SK-N-MC (cell line): ENCODE results near the gene BSN.

Experiments
- DNase-seq: peaks from one replicate; pipeline ENCODE4 v3.0.0-alpha.2; 2011; ENCODE audit warnings: low read depth, low spot score
- H3K27ac ChIP-seq: fragments of 200-600 bp; sonication (generic); 2 replicates; pipeline ENCODE4 v1.5.1; 2016; ENCODE audit warnings: mixed run types
- H3K36me3 ChIP-seq: fragments of 200-600 bp; sonication (generic); 2 replicates; pipeline ENCODE4 v1.6.1; 2017; ENCODE audit warnings: antibody characterized with exemption, low read length, mixed read lengths; ENCODE audit not compliant: insufficient read depth
- H3K4me3 ChIP-seq: fragments of 200-600 bp; sonication (generic); 2 replicates; pipeline ENCODE4 v1.5.1; 2016
- H3K9ac ChIP-seq: fragments of 200-600 bp; sonication (generic); 2 replicates; pipeline ENCODE4 v1.8.0; 2017; ENCODE audit warnings: mixed run types, mixed read lengths; ENCODE audit not compliant: insufficient read length
- H3K9me3 ChIP-seq: fragments of 200-600 bp; sonication (generic); 2 replicates; pipeline ENCODE4 v1.6.1; 2017; ENCODE audit warnings: low read depth, mild to moderate bottlenecking, antibody characterized with exemption, low read length, moderate library complexity, mixed read lengths
- EZH2 ChIP-seq: fragments of 200-600 bp; sonication (generic); IDR thresholded peaks from one replicate; pipeline ENCODE4 v1.6.1; 2017; ENCODE audit warnings: antibody characterized with exemption
- FOXP2 ChIP-seq: optimal IDR thresholded peaks from 2 replicates; pipeline ENCODE3; 2011; ENCODE audit warnings: mild to moderate bottlenecking, moderate library complexity; ENCODE audit not compliant: insufficient read depth; ENCODE audit errors: extremely low read length, control extremely low read depth
- POLR2AphosphoS5 ChIP-seq: IDR thresholded peaks from 2 replicates; pipeline ENCODE4 v1.6.1; 2012; ENCODE audit warnings: mild to moderate bottlenecking, low read depth, low read length, borderline replicate concordance

Gene BSN, protein sequence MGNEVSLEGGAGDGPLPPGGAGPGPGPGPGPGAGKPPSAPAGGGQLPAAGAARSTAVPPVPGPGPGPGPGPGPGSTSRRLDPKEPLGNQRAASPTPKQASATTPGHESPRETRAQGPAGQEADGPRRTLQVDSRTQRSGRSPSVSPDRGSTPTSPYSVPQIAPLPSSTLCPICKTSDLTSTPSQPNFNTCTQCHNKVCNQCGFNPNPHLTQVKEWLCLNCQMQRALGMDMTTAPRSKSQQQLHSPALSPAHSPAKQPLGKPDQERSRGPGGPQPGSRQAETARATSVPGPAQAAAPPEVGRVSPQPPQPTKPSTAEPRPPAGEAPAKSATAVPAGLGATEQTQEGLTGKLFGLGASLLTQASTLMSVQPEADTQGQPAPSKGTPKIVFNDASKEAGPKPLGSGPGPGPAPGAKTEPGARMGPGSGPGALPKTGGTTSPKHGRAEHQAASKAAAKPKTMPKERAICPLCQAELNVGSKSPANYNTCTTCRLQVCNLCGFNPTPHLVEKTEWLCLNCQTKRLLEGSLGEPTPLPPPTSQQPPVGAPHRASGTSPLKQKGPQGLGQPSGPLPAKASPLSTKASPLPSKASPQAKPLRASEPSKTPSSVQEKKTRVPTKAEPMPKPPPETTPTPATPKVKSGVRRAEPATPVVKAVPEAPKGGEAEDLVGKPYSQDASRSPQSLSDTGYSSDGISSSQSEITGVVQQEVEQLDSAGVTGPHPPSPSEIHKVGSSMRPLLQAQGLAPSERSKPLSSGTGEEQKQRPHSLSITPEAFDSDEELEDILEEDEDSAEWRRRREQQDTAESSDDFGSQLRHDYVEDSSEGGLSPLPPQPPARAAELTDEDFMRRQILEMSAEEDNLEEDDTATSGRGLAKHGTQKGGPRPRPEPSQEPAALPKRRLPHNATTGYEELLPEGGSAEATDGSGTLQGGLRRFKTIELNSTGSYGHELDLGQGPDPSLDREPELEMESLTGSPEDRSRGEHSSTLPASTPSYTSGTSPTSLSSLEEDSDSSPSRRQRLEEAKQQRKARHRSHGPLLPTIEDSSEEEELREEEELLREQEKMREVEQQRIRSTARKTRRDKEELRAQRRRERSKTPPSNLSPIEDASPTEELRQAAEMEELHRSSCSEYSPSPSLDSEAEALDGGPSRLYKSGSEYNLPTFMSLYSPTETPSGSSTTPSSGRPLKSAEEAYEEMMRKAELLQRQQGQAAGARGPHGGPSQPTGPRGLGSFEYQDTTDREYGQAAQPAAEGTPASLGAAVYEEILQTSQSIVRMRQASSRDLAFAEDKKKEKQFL (N-terminal part only)

DNA sequence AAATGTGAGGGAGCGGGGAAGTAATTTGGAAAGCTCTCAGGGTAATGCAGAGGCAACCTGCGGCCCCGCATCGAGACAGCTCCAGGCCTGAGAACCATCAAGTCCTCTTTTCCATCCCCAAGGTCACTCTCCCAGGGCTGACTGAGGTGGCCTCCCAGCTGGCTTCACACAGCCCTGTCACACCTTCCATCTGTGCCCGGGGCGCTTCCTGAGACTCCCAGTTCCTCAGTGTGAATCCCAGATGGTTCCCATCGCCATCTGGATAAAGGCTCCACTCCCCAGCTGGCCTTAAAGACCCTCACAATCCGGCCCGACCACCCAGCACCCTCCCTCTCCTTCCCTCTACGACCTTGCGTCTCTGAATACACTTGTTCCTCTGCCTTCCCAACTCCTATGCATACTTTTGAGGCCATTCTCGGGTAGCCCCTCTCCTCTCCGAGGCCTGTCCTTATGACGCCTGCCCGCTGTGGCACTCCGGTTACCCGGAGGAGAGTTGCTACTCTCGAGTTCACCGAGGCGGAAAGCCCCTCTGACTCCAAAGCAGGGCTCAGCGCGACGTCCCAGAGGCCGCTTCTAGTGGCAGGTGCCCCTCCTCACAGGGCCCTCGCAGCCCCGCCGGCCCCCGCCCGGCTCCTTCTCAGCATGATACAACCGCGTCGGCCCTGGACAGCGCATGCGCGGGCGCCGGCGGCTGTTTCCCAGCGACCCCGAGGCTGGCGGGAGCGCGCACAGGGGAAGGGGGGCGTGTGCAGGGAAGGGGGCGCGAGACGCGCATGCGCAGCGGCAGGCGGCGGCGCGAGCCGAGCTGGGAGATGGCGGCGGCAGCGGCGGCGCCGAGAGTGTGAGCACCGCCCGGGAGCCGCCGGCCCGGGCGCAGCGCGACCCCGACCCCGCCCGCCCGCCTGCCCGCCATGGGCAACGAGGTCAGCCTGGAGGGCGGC lies at the start of gene BSN:
BSN (plus strand) TSS at position 786 of the 941 bp plus-strand sequence; CDS start at position 912, 126 bp downstream.
- no peaks in the 10 kb centered on the region for H3K9me3 ChIP-seq
- peak within 1 kb of the TSS; percentile 75 for H3K9ac ChIP-seq
- TF ChIP-seq FOXP2 = no peak
- TF ChIP-seq POLR2AphosphoS5 = peak; percentile 70; the same call in 1 of the 2 replicates
- peak; percentile 8 for DNase-seq
- H3K4me3 ChIP-seq = peak within 1 kb of the TSS; percentile 84
- no peak within 1 kb of the TSS for H3K27ac ChIP-seq
- no peaks in the 10 kb centered on the region for H3K36me3 ChIP-seq

DNA sequence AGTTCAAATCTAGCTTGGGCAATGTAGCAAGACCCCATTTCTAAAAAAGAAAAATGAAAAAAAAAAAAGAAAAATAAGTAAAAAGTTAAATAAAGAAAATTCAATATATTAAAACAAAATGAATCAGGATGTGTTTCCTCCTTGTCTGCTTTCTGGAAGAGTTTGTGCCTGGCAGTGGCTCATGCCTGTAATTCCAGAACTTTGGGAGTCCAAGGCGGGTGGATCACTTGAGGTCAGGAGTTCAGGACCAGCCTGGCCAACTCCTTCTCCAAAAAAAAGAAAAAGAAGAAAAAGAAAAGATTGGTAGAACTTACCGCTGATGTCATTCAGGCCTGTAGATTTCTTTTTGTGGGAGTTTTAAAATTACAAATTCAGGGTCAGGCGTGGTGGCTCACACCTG lies 47.4 kb upstream of the BSN start:
- Histone ChIP-seq H3K4me3 (no peak overlapping the region), H3K27ac (no peak overlapping the region), H3K9me3 (no peaks in the 10 kb centered on the region), H3K9ac (no peak overlapping the region), H3K36me3 (peaks cover 5% of the 10 kb centered on the region; the same call in 1 of the 2 replicates)
- TF ChIP-seq EZH2 (no peak), POLR2AphosphoS5 (no peak), FOXP2 (no peak)
- DNase-seq = no peak

DNA sequence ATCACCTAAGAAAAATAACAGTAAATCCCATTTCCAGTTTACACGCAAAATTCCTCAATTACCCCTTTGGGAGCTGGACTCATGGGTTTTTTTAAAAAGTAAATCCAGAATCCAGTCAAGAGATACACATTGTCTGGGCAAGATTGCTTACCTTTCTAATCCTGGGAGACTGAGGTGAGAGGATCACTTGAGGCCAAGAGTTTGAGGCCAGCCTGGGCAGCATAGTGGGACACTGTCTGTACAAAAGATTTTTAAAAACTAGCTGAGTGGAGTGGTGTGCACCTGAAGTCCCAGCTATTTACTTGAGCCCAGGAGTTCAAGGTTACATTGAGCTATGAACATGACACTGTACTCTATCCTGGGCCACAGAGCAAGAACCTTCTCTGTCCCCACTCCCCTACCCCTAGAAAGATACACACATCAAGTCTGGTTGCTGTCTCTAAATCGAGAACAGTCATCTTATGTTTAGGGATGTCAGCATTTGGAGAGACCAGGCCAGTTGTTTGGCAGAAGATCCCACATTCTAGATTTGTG lies 45.2 kb upstream of the BSN start:
- Histone ChIP-seq H3K27ac (no peak overlapping the region), H3K36me3 (peaks cover 7% of the 10 kb centered on the region; the same call in 1 of the 2 replicates), H3K4me3 (no peak overlapping the region), H3K9ac (no peak overlapping the region), H3K9me3 (no peaks in the 10 kb centered on the region)
- TF ChIP-seq FOXP2 = no peak
- no peak for TF ChIP-seq EZH2
- TF ChIP-seq POLR2AphosphoS5 = no peak
- no peak for DNase-seq

DNA sequence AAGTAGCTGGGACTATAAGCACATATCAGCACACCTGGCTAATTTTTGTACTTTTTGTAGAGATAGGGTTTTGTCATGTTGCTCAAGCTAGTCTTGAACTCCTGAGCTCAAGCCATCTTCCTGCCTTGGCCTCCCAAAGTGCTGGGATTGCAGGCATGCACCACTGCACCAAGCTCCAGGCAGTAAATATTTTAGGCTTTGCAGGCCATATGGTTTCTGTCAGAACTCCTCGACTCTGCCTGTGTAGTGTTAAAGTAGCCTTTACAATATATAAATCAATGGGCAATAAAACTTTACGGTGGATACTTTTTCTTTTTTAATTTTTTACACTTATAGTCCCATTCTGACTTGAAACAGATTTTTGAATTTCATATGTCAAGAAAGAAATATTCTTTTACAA lies 42.6 kb upstream of the BSN start:
- DNase-seq = no peak
- H3K36me3 ChIP-seq = peaks cover 7% of the 10 kb centered on the region; the same call in 1 of the 2 replicates
- H3K9me3 ChIP-seq = no peaks in the 10 kb centered on the region
- TF ChIP-seq POLR2AphosphoS5 = no peak
- no peak overlapping the region for H3K27ac ChIP-seq
- H3K9ac ChIP-seq = no peak overlapping the region
- no peak overlapping the region for H3K4me3 ChIP-seq

DNA sequence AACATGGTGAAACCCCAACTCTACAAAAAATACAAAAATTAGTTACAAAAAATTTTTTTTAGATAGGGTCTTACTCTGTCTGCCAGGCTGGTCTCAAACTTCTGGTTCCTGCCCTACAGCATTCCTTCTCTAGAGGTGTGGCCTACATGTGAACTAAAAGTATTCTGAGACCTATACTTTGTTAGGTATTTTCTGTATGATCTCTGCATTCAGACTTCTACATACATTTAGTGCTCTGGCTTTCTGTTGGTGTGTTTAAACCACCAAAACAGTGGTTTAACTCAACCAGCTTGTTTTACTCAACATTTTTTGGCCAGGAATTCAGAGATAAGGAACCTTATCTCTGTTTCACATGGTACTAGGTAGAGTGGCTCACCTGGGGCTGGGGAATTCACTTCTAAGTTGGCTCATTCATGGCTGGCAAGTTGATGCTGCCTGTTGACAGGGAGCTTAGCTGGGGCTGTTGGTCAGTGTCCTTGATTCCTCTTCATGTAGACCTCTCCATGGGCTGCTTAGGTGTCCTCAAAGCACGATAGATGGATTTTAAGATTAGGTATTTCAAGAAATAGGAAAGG lies 41.4 kb upstream of the BSN start:
- H3K36me3 ChIP-seq = peaks cover 7% of the 10 kb centered on the region; the same call in 1 of the 2 replicates

DNA sequence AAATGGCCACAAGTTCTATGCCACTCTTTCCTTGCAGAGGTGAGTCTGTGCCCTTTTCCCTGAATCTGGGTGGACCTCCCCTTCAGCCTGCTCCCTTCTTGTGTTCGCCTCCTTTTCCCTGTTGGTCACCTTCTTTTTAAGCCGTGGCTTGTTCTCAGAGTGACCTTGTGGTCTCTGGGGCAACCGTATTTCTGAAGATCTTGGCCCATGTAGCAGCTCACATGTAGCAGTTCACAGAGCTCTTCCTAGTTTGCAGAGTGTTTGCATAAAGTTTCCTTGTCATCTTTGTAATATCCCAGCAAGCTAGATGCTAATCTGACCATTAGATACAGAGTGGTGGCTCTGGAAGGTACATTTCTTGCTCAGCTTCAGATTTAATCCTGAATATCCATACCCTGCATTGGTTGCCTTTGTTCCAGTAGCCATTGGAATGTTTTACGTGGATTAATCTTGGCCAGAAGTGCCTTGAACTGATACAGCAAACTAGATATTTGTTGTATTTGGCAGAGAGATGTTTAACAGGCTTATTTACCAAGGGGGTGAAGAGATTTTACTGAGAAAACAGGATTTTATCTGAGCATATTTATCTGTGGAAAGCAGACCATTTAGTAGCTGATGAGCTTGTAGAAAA lies 40.7 kb upstream of the BSN start:
- H3K9me3 ChIP-seq = no peaks in the 10 kb centered on the region
- peaks cover 7% of the 10 kb centered on the region; the same call in 1 of the 2 replicates for H3K36me3 ChIP-seq

More for the DNA sequence above, 41.4 kb upstream of the BSN start:
- DNase-seq = no peak
- Histone ChIP-seq H3K9ac (no peak overlapping the region), H3K9me3 (no peaks in the 10 kb centered on the region), H3K4me3 (no peak overlapping the region), H3K27ac (no peak overlapping the region)
- no peak for TF ChIP-seq POLR2AphosphoS5
- TF ChIP-seq EZH2 = no peak
- TF ChIP-seq FOXP2 = no peak

DNA sequence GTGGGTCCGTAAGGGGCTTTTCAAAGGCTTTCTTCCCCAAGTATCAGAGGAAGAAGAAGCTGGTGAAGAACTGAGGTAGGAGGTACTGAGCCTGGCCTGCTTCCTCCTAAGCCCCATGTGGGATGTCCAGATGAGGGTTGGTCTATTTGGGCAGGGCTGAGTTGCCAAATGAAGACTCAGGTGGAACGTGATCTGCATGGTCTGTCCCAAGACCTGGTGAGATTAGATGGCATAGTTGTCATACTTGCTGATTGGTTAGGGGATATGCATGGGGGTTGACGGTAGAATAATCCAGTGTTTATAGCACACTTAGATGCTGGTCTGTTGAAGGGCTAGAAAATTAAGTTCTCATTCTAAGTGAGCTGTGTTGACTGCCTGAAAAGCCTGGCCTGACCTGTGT lies 36.3 kb upstream of the BSN start:
- DNase-seq = no peak
- Histone ChIP-seq H3K27ac (no peak overlapping the region), H3K36me3 (peaks cover under 1% of the 10 kb centered on the region; the same call in 1 of the 2 replicates), H3K9ac (no peak overlapping the region), H3K4me3 (no peak overlapping the region), H3K9me3 (no peaks in the 10 kb centered on the region)
- TF ChIP-seq POLR2AphosphoS5 (no peak), EZH2 (no peak), FOXP2 (no peak)

More for the DNA sequence above, 40.7 kb upstream of the BSN start:
- Histone ChIP-seq H3K27ac (no peak overlapping the region), H3K4me3 (no peak overlapping the region), H3K9ac (no peak overlapping the region)
- DNase-seq = no peak
- TF ChIP-seq POLR2AphosphoS5 (no peak), EZH2 (no peak), FOXP2 (no peak)
